Duodenal mucosa (tissue), 2 donors: ENCODE measurements around the gene HES5.

Source experiments
- H3K27ac ChIP-seq: one replicate; pipeline ENCODE4 v1.7.0; 2013; ENCODE audit warnings: low read depth, low read length
- H3K27me3 ChIP-seq, 2 donors: one replicate each; pipeline ENCODE4 v1.7.0; 2013; ENCODE audit warnings: low read length in 2 of 2, control low read depth in 1 of 2; ENCODE audit not compliant: insufficient read depth in 2 of 2, control insufficient read depth in 1 of 2
- H3K36me3 ChIP-seq, 2 donors: one replicate each; pipeline ENCODE4 v1.7.0; 2013; ENCODE audit warnings: low read length in 2 of 2, control low read depth in 1 of 2; ENCODE audit not compliant: insufficient read depth in 2 of 2, control insufficient read depth in 1 of 2
- H3K4me1 ChIP-seq, 2 donors: one replicate each; pipeline ENCODE4 v1.7.0; 2013; ENCODE audit warnings: low read length in 2 of 2, control low read depth in 1 of 2; ENCODE audit not compliant: insufficient read depth in 2 of 2, control insufficient read depth in 1 of 2
- H3K4me3 ChIP-seq, 2 donors: one replicate each; pipeline ENCODE4 v1.7.0; 2013; ENCODE audit warnings: low read length in 2 of 2, low read depth in 1 of 2
- H3K9ac ChIP-seq, 2 donors: one replicate each; pipeline ENCODE4 v1.7.0; 2013; ENCODE audit warnings: low read length in 2 of 2, low read depth in 1 of 2
- H3K9me3 ChIP-seq, 2 donors: one replicate each; pipeline ENCODE4 v1.7.0; 2013; ENCODE audit warnings: low read length in 2 of 2, control low read depth in 1 of 2; ENCODE audit not compliant: control insufficient read depth in 1 of 2

Gene HES5

DNA sequence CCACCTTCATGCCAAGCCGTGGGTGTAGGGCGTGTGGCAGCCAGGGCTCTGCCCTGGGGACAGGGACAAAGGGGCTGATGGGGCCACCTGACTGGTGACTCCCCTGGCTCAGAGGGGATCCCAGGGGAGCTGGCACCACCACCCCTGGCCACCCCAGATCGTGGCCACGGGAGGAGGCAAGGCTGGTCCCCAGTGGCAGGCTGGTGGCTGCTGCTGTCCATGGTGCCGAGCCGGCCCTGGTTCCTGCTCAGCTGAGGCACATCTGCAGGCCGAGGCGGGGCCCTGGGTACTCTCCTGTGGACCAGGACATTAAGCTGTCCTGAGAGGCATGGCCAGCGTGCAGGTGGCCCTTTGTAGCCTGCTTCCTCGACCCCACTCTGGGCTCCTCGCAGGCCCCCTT lies 47.5 kb downstream of the HES5 start:
- no peak overlapping the region for H3K9ac ChIP-seq
- H3K27ac ChIP-seq, result no peak overlapping the region
- no peaks in the 10 kb centered on the region for H3K9me3 ChIP-seq
- no peaks in the 10 kb centered on the region for H3K27me3 ChIP-seq
- peaks cover 9 to 16% of the 10 kb centered on the region in 2 donors for H3K4me1 ChIP-seq
- H3K36me3 ChIP-seq, result no peaks in the 10 kb centered on the region
- H3K4me3 ChIP-seq, result no peak overlapping the region

DNA sequence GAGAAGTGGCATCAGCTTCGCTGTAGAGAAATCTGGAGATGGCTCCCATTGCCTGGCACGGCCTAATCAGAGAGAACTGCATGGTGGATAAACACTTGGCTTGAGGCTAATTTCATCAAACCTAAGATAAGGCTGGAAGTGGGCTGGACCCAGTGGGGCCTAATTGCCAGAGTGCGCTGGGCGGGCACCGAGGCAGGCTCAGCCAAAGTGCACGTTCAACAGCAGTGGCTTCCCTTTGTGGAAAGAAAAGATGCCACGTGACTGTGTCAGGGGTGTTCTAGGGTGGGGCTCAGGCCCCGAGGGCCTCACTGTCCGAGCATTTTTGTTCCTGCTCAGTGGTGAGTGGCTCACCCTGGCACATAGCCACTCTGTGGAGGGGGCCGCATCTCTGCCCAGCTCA lies 48.2 kb downstream of the HES5 start:
- Histone ChIP-seq H3K36me3 (no peaks in the 10 kb centered on the region), H3K27ac (no peak overlapping the region), H3K27me3 (no peaks in the 10 kb centered on the region), H3K9ac (no peak overlapping the region), H3K4me3 (no peak overlapping the region), H3K9me3 (no peaks in the 10 kb centered on the region), H3K4me1 (peaks cover 9 to 19% of the 10 kb centered on the region in 2 donors)

DNA sequence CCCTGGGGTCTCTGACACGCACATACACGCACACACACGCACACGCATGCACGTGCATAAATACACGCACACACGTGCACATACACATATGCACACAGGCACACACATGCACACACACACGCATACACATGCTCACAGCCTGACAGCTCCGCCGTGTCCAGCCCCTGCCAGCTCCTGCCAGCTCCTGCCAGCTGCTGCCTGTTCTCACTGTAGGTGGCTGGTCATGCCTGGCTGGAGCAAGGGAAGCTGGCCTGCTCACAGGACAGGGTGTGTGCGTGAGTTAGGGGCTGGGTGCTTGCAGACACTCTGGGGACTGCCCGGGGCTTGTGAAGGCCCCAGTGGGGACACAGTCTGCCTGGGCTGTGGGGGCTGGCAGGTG lies 49.1 kb downstream of the HES5 start:
- Histone ChIP-seq H3K27me3 (no peaks in the 10 kb centered on the region), H3K27ac (no peak overlapping the region), H3K9ac (no peak overlapping the region), H3K4me1 (peaks cover 9 to 19% of the 10 kb centered on the region in 2 donors), H3K36me3 (no peaks in the 10 kb centered on the region), H3K9me3 (no peaks in the 10 kb centered on the region), H3K4me3 (no peak overlapping the region)

DNA sequence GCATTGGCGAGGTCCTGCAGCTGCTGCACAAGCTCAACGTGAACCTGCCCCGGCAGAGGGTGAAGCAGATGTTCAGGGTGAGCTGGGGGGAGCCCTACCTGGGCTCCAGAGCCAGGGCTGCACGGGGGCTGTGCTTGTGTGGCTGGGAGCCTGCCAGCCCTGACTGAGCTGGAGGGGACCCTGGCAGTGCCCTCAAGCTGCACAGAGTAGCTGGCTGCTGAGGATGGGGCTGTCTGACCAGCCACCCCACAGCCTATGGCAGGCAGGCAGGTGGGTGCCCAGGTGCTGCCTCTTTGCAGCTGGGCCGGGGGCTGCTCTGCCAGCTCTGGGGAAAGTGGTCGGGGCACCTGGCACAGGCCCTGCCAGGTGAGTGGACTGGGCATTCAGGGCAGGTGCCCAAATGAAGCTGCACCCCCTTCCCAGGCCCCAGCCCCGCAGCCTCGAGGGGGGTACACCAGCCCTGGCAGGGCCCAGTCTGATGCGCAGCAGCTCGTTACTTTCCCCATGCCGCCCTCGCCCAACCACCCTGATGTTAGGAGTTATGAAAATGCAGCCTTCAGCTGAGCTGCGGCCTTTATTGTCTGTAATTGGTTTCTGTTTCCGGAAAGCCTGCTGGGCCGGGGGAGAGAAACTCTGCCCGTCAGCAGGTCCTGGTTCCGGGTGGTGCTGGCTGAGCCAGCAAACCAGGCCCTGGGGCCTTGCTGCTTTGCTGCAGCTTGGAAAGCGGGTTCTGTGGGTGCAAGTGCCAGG lies 49.7 kb downstream of the HES5 start:
- peaks cover 9 to 19% of the 10 kb centered on the region in 2 donors for H3K4me1 ChIP-seq
- no peak overlapping the region for H3K9ac ChIP-seq

DNA sequence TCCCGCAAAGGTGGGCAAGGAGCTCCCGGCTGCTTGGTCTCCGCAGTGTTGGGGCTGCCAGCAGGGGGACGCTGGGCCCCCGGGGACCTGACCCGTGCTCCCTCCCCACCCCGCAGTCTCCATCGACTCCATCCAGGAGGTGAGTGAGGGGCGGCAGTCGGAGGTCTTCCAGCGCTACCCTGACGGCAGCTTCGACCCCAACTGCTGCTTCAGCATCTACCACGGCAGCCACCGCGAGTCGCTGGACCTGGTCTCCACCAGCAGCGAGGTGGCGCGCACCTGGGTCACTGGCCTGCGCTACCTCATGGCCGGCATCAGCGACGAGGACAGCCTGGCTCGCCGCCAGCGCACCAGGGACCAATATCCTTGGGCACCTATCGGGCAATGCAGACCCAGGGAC lies 50.4 kb downstream of the HES5 start:
- no peak overlapping the region for H3K9ac ChIP-seq
- no peaks in the 10 kb centered on the region for H3K36me3 ChIP-seq
- no peak overlapping the region for H3K27ac ChIP-seq
- H3K9me3 ChIP-seq, result no peaks in the 10 kb centered on the region
- peaks cover 9 to 19% of the 10 kb centered on the region in 2 donors for H3K4me1 ChIP-seq
- no peak overlapping the region for H3K4me3 ChIP-seq
- H3K27me3 ChIP-seq, result no peaks in the 10 kb centered on the region

More for the DNA sequence above, 49.7 kb downstream of the HES5 start:
- H3K27me3 ChIP-seq, result no peaks in the 10 kb centered on the region
- H3K9me3 ChIP-seq, result no peaks in the 10 kb centered on the region
- no peaks in the 10 kb centered on the region for H3K36me3 ChIP-seq
- H3K4me3 ChIP-seq, result no peak overlapping the region
- no peak overlapping the region for H3K27ac ChIP-seq

DNA sequence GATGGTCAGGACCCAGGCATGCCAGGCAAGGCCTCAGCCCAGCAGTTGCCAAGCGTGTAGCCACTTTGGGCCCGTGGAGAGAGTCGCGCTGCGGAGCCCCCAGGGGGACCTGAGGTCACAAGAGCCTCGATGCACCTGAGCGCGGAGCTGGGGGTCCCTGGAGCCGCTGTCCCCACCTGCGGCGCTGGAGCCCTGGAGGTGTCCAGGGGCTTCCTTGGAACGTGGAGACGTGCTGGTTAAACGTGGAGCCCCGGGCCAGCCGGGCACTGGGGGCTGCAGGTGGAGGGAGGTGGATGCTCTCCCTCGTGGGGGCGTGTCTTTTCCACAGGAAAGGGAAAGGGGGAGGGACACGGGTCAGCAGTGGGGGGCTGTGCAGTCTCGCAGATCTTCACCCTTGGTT lies 50.9 kb downstream of the HES5 start:
- Histone ChIP-seq H3K4me1 (peaks cover 9 to 19% of the 10 kb centered on the region in 2 donors), H3K27ac (no peak overlapping the region), H3K36me3 (no peaks in the 10 kb centered on the region)

More for the DNA sequence above, 50.9 kb downstream of the HES5 start:
- no peaks in the 10 kb centered on the region for H3K9me3 ChIP-seq
- H3K9ac ChIP-seq, result no peak overlapping the region
- no peak overlapping the region for H3K4me3 ChIP-seq
- no peaks in the 10 kb centered on the region for H3K27me3 ChIP-seq
